ENCODE results near the gene BCL2L11. TPM values are rescaled to one million over a fixed set of nuclear protein-coding genes. Genes with fewer than 3 reads are reported as not detected.

Gene BCL2L11
- total RNA-seq, 3 donors from 2014 or later = 40.9 to 44.4 (median 43.7) TPM

DNA sequence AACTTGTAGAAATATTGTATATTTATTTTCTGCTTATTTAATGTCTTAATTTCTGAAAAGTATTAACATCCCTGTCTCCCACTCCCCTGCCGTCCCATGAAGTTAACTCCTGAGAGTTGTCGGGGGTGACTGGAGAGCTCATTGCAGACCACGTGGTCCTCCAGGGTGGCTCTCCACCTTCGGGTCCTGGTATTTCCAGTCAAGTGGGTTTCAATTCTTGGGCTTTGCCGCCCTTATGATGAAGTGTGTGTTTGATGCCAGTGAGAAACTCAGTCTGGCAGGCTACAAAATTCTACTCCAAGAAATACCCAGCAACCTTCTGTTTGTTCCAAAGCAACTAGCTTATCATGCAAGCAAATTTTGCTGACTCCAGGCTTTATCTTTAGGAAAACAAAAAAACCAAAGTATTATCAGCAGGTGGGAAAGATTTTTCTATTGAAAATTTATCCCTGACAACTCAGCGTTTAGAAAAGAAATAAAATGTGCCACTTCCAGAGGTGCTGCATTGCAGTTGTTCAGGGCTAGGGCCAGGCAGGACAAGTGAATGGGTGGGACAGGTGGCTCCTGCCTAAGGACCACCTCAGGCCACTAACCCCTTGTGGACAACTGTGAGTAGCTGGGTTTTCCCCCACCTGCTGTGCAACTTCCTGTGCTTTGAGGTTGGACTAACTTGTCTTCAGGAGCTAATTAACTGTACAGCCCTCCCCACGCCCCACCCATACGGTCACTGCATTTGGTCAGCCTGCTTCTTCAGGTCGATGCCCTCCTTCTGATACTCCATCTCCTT lies 46.6 kb downstream of the BCL2L11 start:
- TF ChIP-seq, protein P1, sequence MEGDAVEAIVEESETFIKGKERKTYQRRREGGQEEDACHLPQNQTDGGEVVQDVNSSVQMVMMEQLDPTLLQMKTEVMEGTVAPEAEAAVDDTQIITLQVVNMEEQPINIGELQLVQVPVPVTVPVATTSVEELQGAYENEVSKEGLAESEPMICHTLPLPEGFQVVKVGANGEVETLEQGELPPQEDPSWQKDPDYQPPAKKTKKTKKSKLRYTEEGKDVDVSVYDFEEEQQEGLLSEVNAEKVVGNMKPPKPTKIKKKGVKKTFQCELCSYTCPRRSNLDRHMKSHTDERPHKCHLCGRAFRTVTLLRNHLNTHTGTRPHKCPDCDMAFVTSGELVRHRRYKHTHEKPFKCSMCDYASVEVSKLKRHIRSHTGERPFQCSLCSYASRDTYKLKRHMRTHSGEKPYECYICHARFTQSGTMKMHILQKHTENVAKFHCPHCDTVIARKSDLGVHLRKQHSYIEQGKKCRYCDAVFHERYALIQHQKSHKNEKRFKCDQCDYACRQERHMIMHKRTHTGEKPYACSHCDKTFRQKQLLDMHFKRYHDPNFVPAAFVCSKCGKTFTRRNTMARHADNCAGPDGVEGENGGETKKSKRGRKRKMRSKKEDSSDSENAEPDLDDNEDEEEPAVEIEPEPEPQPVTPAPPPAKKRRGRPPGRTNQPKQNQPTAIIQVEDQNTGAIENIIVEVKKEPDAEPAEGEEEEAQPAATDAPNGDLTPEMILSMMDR (IDR thresholded peaks at IDR 0.05) = no peak
- intact Hi-C loops (cut with DNase I, micrococcal nuclease) = no loop called here
- ATAC-seq (peak; percentile 11), DNase-seq (no peak)
- no peaks in the 10 kb centered on the region for H3K36me3 ChIP-seq (ENCODE audit: low read depth)
- H3K4me3 ChIP-seq = no peak overlapping the region
- no peaks in the 10 kb centered on the region for H3K9me3 ChIP-seq
- H3K4me1 ChIP-seq (ENCODE audit: low read depth) = no peaks in the 10 kb centered on the region

DNA sequence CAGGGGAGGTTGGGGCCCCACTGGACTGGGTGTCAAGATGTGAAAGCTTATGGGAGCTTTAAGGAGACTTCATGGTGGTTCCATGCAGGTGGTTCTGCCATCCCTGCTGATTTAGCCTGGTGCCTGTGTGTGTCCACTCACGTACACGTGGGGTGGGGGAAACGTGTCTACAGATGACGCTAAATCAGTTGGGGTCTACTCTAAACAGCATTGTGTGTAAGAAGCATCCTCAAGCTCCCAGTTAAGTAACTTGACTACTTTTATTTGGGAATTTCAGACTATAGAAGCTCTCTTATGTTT lies 47.1 kb downstream of the BCL2L11 start:
- DNase-seq (no peak), ATAC-seq (no peak)
- Histone ChIP-seq H3K4me1 (ENCODE audit: low read depth) (no peaks in the 10 kb centered on the region), H3K4me3 (no peak overlapping the region), H3K36me3 (ENCODE audit: low read depth) (no peaks in the 10 kb centered on the region), H3K9me3 (no peaks in the 10 kb centered on the region)
- intact Hi-C loops (cut with DNase I, micrococcal nuclease) = no loop called here
- TF ChIP-seq, protein P1 (IDR thresholded peaks at IDR 0.05) = no peak

DNA sequence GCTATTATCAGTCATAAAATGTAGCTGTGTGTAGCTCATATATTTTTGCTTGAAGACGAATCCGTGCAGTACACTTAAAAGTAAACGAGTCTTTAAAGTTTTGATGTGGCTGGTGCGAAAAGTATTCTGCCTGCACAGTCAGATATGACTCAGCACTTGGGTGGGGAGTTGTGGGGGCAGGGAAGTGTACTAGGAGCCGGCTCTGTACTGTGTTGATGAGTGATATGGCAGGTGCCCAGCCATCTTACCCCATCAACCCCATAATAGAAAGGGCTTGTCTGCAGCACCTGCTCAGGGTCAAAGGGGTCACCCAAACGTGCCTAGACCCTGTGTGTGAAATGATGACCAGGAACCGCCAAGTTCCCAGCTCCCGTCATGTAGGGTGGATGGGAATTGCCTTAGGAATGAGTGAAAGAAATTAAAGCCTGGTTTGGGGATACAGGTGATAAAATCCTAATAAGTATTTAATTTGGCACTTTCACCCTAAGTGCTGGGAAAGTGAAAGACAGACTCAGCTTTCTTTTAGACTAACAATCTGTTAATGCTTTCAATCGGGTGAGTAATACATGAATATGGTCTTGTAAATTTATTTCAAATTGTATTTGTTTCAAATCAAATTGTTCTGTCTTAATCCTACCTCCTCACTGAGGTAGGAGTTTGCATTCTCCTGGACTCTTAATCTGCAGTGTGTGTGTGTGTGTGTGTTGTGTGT lies 48.0 kb downstream of the BCL2L11 start:
- H3K9me3 ChIP-seq = no peaks in the 10 kb centered on the region
- intact Hi-C loops (cut with DNase I, micrococcal nuclease) = no loop called here
- H3K36me3 ChIP-seq (ENCODE audit: low read depth) = no peaks in the 10 kb centered on the region
- ATAC-seq (peak; percentile 88), DNase-seq (peak in 2 of 3 donors; percentile 46 to 66)
- no peaks in the 10 kb centered on the region for H3K4me1 ChIP-seq (ENCODE audit: low read depth)
- H3K4me3 ChIP-seq = no peak overlapping the region
- TF ChIP-seq, protein P1 (IDR thresholded peaks at IDR 0.05) = no peak

DNA sequence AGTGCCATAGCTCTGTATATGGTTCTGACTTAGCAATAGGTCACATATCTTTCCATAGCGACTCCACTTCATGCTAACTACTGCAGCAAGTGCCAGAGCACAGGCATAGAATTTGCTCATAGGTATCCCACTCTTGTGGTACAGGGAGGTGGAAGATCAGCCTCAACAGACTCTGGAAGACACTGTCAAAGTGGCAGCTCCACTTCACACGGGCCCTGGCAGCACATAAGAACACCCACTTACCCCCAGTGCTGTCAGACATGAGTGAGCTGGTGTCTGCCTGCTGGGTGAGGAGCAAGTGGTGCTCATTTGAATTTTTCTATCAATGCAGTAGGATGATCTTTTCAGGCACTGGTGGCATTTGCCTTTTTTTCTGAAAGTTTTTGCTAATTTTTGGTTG lies 48.6 kb downstream of the BCL2L11 start:
- TF ChIP-seq, protein P1 (IDR thresholded peaks at IDR 0.05) = no peak
- H3K36me3 ChIP-seq (ENCODE audit: low read depth) = no peaks in the 10 kb centered on the region
- no peak for DNase-seq
- H3K4me3 ChIP-seq = no peak overlapping the region
- ATAC-seq = no peak
- no peaks in the 10 kb centered on the region for H3K9me3 ChIP-seq
- no peaks in the 10 kb centered on the region for H3K4me1 ChIP-seq (ENCODE audit: low read depth)
- intact Hi-C loops (cut with DNase I, micrococcal nuclease) = no loop called here

DNA sequence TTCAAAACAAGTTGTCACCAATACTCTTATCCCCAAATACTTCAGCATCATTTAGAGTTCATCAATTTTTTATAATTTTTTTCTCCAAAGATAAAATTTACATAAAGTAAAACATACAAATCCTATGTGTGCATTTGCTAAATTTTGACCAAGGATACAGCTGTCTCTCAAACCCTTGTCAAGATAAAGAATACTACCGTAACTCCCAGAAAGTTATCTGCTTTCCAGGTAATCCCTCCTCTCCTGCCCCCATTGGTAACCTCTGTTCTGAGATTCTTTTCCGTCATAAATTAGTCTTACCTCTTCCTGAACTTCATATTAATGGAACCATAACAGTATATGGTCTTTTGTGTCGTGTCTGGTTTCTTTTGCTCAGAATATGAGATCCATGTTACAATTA lies 49.2 kb downstream of the BCL2L11 start:
- intact Hi-C loops (cut with DNase I, micrococcal nuclease) = no loop called here
- Histone ChIP-seq H3K9me3 (no peaks in the 10 kb centered on the region), H3K36me3 (ENCODE audit: low read depth) (no peaks in the 10 kb centered on the region), H3K4me3 (no peak overlapping the region), H3K4me1 (ENCODE audit: low read depth) (no peaks in the 10 kb centered on the region)
- TF ChIP-seq, protein P1 (IDR thresholded peaks at IDR 0.05) = no peak
- no peak for DNase-seq
- no peak for ATAC-seq

All from mucosa of descending colon (tissue), 3 donors.